Measurements from ENCODE around the gene FBXW7. TPM values are rescaled to one million over a fixed set of nuclear protein-coding genes. Genes with fewer than 3 reads are reported as not detected.

FBXW7 gene
- polyA plus RNA-seq, 2 of the 4 experiments (the other 2 are of a cell fraction), result 7.2 to 12.5 TPM

DNA sequence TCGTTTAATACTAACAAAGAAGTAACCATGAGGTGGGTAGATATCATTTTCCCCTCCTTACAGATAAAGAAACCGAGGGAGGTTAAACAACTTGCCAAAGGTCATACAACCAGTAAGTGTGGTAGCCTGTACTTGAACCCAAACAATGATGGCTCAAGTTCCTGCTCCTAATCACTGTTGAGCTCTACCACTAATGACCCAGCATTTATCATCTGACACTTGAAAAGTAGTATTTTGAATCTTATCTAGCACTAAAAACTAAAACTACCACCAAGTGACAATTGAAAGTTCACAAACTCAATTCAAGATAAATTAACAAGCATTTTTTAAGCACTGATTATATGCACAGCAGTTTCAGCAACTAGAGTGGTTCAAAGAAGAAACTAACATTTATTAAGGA lies 13.1 kb downstream of the FBXW7 start:
- ATAC-seq (no peak), FAIRE-seq (no peak), DNase-seq (ENCODE audit: low read depth in 1 of 2, low spot score in 1 of 2) (no peak)
- Histone ChIP-seq H3K27ac (no peak overlapping the region), H3K9me3 (no peaks in the 10 kb centered on the region), H3K4me1 (peaks cover 7% of the 10 kb centered on the region; the same call in 1 of the 3 replicates), H3K4me3 (no peak overlapping the region), H3K4me2 (no peak overlapping the region)
- 89% methylated on average over 2 of the region's 2 CpGs for WGBS (ENCODE audit: missing lambda C conversion rate)
- no peak for TF ChIP-seq ZNF302 (CRISPR knock-in tag; IDR thresholded peaks at IDR 0.05)
- ChIA-PET POLR2A (no interaction called here), CTCF (interaction anchor here (1.7 to 2.2 kb wide), 2 partner anchors 22 to 25 kb away, joined by 4 to 7 read pairs; no protein-coding TSS in a partner anchor)

DNA sequence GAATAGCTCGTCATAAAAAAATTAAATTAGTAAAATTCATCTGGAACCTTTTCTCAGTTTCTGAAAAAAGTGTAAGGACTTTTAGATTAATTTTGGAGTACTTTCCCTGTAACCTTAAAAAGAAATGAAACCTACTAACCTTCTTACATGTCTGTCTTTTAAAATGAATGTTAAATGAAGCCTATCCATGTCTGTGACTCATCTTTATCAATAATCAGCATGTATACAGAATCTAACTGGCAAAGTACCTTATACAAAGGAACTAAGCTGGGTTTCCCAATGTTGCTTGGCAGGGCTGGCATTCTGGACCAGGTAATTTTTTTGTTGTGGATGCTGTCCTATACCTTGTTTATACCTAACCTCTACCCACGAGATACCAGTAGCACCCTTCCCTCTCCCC lies 13.6 kb downstream of the FBXW7 start:
- no peak for TF ChIP-seq NR3C1 (IDR thresholded peaks at IDR 0.05)
- TF ChIP-seq RNF2 (IDR thresholded peaks at IDR 0.05; ENCODE audit: borderline replicate concordance, low read depth), result no peak
- TF ChIP-seq, protein P1, sequence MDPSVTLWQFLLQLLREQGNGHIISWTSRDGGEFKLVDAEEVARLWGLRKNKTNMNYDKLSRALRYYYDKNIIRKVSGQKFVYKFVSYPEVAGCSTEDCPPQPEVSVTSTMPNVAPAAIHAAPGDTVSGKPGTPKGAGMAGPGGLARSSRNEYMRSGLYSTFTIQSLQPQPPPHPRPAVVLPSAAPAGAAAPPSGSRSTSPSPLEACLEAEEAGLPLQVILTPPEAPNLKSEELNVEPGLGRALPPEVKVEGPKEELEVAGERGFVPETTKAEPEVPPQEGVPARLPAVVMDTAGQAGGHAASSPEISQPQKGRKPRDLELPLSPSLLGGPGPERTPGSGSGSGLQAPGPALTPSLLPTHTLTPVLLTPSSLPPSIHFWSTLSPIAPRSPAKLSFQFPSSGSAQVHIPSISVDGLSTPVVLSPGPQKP (IDR thresholded peaks at IDR 0.05; ENCODE audit: low read depth, low read length), result no peak
- no peak for TF ChIP-seq EHMT2 (IDR thresholded peaks at IDR 0.05; ENCODE audit: low read depth)
- no peak for TF ChIP-seq FOXS1 (CRISPR knock-in tag; IDR thresholded peaks at IDR 0.05)
- TF ChIP-seq, protein P2, sequence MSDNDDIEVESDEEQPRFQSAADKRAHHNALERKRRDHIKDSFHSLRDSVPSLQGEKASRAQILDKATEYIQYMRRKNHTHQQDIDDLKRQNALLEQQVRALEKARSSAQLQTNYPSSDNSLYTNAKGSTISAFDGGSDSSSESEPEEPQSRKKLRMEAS (IDR thresholded peaks at IDR 0.05), result no peak
- no peak for TF ChIP-seq TFCP2L1 (CRISPR knock-in tag; IDR thresholded peaks at IDR 0.05)

DNA sequence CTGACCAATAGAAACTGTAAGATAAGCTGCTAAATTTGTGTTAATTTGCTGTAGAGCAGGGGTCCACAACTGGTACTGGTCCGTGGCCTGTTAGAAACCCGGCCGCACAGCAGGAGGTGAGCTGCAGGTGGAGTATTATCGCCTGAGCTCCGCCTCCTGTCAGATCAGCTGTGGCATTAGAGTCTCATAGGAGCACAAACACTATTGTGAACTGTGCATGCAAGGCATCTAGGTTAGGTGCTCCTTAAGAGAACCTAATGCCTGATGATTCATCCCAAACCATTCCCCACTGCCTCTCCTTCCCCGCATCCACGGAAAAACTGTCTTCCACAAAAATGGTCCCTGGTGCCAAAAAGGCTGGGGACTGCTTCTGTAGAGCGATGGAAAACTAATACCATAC lies 19.7 kb downstream of the FBXW7 start:
- Histone ChIP-seq H3K4me3 (no peak overlapping the region), H3K4me1 (peaks cover 9% of the 10 kb centered on the region), H3K4me2 (0 out of 3 replicates have a peak overlapping the region, but pooled peaks have one; percentile 19), H3K27ac (no peak overlapping the region), H3K9me3 (no peaks in the 10 kb centered on the region)
- TF ChIP-seq, protein P2 (IDR thresholded peaks at IDR 0.05), result no peak
- TF ChIP-seq RCOR1 (IDR thresholded peaks at IDR 0.05; ENCODE audit: low read depth, low read length) (no peak), BHLHE40 (IDR thresholded peaks at IDR 0.05; ENCODE audit: low read depth, low read length) (no peak), HOXB5 (CRISPR knock-in tag; IDR thresholded peaks at IDR 0.05) (no peak), EHMT2 (IDR thresholded peaks at IDR 0.05; ENCODE audit: low read depth) (no peak), GATA3 (IDR thresholded peaks at IDR 0.05; ENCODE audit: borderline replicate concordance) (no peak)
- TF ChIP-seq, protein P3, sequence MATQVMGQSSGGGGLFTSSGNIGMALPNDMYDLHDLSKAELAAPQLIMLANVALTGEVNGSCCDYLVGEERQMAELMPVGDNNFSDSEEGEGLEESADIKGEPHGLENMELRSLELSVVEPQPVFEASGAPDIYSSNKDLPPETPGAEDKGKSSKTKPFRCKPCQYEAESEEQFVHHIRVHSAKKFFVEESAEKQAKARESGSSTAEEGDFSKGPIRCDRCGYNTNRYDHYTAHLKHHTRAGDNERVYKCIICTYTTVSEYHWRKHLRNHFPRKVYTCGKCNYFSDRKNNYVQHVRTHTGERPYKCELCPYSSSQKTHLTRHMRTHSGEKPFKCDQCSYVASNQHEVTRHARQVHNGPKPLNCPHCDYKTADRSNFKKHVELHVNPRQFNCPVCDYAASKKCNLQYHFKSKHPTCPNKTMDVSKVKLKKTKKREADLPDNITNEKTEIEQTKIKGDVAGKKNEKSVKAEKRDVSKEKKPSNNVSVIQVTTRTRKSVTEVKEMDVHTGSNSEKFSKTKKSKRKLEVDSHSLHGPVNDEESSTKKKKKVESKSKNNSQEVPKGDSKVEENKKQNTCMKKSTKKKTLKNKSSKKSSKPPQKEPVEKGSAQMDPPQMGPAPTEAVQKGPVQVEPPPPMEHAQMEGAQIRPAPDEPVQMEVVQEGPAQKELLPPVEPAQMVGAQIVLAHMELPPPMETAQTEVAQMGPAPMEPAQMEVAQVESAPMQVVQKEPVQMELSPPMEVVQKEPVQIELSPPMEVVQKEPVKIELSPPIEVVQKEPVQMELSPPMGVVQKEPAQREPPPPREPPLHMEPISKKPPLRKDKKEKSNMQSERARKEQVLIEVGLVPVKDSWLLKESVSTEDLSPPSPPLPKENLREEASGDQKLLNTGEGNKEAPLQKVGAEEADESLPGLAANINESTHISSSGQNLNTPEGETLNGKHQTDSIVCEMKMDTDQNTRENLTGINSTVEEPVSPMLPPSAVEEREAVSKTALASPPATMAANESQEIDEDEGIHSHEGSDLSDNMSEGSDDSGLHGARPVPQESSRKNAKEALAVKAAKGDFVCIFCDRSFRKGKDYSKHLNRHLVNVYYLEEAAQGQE (IDR thresholded peaks at IDR 0.05), result no peak
- ChIA-PET CTCF (interaction anchor here (7.0 kb wide), 1 partner anchor 15 kb away, joined by 37 read pairs; no protein-coding TSS in a partner anchor), POLR2A (no interaction called here)
- no peak for ATAC-seq
- no peak for DNase-seq (ENCODE audit: low read depth in 1 of 2, low spot score in 1 of 2)
- 87% methylated on average over 8 of the region's 8 CpGs for WGBS (ENCODE audit: missing lambda C conversion rate)
- FAIRE-seq, result no peak

More for the DNA sequence above, 13.6 kb downstream of the FBXW7 start:
- ChIA-PET CTCF (interaction anchor here (0.9 to 2.2 kb wide), 3 partner anchors 21 to 155 kb away, joined by 3 to 7 read pairs (median 4); no protein-coding TSS in a partner anchor), POLR2A (no interaction called here)
- Histone ChIP-seq H3K9me3 (no peaks in the 10 kb centered on the region), H3K27ac (no peak overlapping the region), H3K4me2 (no peak overlapping the region), H3K4me1 (peaks cover 7% of the 10 kb centered on the region; the same call in 1 of the 3 replicates), H3K4me3 (no peak overlapping the region)
- ATAC-seq (no peak), DNase-seq (ENCODE audit: low read depth in 1 of 2, low spot score in 1 of 2) (no peak), FAIRE-seq (no peak)
- WGBS (ENCODE audit: missing lambda C conversion rate), result 77% methylated on average over 2 of the region's 2 CpGs

DNA sequence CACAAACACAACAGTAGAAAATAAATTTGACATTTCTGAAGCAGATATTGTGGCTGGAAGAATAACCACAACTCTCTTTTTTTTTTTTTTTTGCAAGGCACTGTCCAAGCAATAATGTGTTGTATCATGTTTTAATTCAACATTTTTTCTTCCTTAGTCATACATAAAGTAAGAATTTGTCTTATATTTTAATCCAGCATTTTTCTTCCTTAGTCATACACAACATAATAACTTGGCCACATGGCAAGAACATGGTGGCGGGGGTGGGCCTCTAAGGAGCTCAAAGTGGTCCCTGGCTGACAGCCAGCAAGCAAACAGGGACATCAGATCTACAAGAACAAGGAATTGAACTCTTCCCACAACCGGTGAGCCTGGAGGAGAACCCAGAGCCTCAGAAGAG lies 20.2 kb downstream of the FBXW7 start:
- CTCF ChIA-PET, result interaction anchor here (7.0 kb wide), 1 partner anchor 15 kb away, joined by 37 read pairs; no protein-coding TSS in a partner anchor
- Histone ChIP-seq H3K4me3 (no peak overlapping the region), H3K4me2 (0 out of 3 replicates have a peak overlapping the region, but pooled peaks have one; percentile 19), H3K27ac (no peak overlapping the region), H3K4me1 (peaks cover 9% of the 10 kb centered on the region), H3K9me3 (no peaks in the 10 kb centered on the region)
- POLR2A ChIA-PET, result no interaction called here
- DNase-seq (ENCODE audit: low read depth in 1 of 2, low spot score in 1 of 2) (no peak), ATAC-seq (no peak), FAIRE-seq (no peak)
- TF ChIP-seq RNF2 (IDR thresholded peaks at IDR 0.05; ENCODE audit: borderline replicate concordance, low read depth) (no peak), CEBPB (IDR thresholded peaks at IDR 0.05) (no peak), ZC3H11A (IDR thresholded peaks at IDR 0.05) (no peak)
- TF ChIP-seq, protein P2 (IDR thresholded peaks at IDR 0.05), result no peak
- 68% methylated on average over 2 of the region's 2 CpGs for WGBS (ENCODE audit: missing lambda C conversion rate)

All from A549 (cell line).